HG03280 (cell line): ENCODE measurements around the gene PRR22.
"Not testable (repeated sequence)": the region's sequence is repeated elsewhere in the genome, so short reads cannot be mapped to it uniquely, and the experiment has no call there.

ENCODE experiments used
- ATAC-seq: cut with Tn5 transposase; IDR thresholded peaks from one replicate; pipeline ENCODE4 v1.9.1; 2021; ENCODE audit warnings: mild to moderate bottlenecking, moderate library complexity; ENCODE audit not compliant: unreplicated experiment

PRR22 gene

DNA sequence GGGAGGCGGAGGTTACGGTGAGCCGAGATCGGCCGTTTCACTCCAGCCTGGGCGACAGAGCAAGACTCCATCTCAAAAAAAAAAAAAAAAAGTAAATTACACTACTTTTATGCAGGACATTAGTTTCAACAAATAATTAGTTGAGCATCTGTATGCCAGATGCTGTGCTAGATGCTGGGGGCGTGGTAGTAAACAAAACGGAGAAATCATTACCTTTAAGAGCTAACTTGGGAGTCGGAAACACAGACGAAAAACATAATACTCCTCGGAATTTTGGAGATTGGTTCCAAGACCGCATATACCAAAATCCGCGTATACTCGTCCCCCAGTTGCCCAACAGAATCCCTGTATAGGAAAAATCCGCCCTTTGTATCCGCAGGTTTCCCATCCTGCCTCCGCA is 7.7 kb upstream of the PRR22 start:
- ATAC-seq, result no peak

DNA sequence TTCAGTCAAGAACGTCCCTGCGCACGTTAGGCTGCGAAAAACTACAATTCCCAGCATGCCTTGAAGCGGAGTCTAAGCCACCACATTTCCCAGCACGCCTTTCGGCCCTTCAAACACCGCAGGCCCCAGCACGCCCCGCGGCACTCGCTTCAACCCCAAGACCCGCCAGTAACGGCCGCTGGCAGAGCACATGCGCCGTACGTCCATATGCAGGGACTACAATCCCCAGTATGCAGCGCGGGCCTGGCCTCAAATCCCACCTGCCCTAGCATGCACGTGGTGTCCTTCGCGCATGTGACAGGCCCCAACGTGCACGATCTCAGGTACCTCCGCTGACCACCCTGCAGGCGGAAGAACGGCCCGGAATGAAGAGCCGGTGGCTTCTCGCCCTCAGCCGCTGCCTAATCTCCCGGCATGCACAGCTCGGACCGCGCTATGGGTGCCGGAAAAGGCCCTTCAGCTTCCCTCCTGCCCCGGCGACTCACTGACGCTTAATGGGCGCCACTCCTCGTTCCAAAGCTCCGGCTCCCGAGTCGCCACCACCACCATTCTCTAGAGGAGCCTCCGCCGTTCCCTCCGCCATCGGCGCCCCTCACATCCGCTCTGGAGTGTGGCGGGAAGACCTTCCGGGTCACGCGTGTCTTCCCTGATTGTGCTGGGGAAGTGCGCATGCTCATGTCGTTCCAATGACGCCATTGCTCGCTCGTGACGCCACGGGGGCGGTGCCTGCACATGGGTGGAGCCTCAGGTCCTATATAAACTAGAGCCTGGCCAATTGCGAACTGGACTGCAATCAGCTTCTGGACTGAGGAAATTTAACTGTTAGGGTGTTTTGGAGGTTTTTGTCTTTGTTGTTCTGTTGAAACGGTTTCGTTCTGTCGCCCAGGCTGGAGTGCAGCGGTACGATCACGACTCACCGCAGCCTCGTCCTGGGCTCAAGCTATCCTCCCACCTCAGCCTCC is 6.3 kb upstream of the PRR22 start, which contains the start of gene DUS3L:
DUS3L (minus strand) TSS at position 605 of the 962 bp plus-strand sequence; CDS start at position 583, 22 bp downstream.
- ATAC-seq, result peak; percentile 90

DNA sequence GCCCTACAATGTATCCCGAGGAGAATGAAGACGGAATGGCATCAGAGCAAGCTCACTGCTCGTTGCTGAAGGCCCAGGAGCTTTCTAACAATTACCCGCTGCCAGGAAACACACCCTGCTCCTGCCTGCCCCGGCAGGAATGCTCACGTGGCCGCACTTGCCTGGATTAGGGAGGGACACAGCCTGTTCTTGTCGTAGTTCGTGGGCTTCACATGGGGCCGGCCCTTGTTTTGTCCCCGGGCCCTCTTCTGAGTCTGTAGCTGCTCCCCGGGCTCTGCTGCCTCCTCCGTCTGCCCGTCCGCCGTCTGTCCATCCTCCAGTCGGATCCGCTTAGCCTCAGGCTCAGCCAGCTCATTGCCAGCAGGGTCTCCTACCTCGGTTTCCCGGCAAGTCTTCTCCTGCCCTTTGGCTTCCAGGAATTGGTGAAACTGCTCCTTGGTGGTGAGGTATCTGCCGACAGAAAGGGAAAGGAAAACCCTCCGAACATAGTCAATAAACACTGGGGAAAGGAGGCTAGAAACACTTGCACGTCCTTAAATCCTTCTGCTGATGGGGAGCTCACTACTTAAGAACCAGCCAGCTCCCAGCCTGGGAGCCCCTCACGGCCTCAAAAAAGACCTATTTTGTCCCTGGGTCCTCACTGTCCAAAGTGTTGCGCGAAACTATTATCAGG is 5.5 kb upstream of the PRR22 start:
- ATAC-seq, result no peak

DNA sequence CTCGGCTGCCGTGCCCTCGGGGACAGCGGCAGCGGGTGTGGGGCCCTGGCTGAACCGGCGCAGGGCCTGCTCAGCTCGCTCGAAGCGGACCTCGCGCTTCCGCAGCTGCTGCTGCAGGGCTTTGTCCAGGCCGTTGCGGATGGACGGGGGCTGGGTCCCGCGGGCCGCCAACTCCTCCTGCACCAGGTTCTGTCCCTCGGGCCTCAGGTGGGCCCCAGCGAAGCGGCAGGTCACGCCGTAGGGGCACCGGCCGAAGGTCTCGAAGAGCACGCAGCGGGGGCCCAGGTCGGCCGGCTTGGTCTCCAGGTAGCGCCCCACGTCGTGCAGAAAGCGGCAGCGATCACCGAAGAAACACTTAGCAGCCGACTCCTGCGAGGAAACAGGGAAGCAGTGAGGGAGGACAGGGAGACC is 4.8 kb upstream of the PRR22 start:
- no peak for ATAC-seq

DNA sequence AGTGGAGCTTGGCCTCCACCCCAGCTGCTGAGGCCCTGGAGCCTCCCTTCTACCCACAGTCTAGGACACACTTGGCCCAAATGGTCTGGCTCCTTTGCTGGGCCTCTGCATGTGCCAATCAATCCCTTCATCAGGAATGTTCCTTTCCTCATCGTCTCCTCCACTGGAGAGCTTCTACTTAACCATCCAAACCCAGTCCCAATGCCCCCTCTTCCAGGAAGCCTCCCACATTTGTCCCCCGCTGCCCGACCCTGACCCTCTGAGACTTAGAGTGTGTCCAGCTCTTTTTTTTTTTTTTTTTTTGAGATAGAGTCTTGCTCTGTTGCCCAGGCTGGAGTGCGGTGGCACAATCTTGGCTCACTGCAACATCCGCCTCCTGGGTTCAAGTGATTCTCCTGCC is 3.9 kb upstream of the PRR22 start:
- ATAC-seq, result no peak

DNA sequence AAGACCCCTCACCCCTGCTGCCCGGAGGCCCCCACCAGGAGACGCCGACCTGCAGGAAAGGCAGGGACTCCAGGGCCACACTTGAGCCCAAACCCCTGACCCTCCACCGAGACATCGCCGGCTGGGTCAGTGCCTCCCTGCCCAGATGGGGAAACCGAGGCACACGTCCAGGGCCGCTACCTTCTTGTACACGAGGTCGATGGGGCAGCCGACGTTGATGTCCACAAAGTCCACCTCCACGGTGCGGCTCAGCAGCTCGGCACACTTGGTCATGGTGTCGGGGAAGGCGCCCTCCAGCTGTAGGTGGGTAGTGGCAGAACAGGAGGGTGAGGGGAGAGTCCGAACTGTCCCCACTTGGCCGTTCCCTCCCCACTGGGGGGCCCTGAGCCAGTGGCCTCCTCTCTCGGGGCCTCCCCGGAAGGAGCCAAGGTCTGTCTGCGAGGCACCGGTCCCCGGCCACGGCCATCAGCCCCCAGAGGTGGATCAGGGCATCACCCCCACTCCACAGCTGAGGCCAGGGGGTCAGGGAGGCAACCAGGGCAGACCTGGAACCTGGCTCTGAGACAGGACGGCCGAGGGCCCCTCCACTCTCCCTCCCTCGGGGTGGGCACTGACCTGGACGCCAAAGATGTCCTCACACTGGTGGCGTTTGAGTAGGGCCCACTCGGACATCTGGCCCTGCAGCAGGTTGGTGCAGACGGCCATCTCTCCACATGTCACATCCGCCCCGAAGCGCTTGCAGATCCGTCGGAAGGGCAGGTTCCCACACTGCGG is 3.0 kb upstream of the PRR22 start:
- ATAC-seq, result no peak

DNA sequence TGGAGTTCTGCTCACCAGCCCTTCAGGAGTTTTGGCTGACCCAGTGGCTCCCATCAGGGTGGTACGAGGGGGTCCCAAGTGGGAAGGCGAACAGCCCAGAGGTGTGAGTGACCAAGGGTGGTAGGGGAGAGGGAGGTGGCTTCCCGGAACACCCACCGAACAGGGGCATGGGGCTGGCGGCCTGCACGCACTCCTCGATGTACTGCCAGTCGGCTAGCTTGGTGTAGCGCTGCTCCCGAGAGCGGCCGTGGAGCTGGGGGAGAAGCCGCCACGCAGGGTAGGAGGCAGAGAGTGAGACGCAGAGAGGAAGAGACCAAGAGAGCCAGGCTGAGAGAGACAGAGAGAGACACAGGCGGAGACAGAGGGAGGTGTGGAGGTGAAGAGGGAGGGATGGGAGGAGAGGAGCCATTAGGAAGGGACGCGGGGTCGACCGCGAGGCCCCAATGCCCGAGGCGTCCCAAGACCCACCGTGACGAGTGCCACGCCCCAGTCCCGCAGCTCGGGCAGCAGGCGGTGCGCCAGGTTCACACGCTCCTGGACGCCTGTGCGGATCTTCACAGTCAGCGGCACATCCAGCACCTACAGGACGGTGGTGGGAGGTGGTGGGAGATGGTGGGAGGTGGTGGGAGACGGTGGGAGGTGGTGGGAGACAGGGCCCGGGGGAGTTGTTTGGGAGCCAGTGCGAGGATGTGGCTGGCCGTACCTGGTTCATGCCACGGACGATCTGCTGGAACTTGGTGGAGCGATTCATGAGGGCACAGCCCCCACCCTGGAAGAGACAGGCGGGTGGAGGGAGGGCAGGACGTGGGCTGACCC is 2.3 kb upstream of the PRR22 start:
- ATAC-seq, result no peak

DNA sequence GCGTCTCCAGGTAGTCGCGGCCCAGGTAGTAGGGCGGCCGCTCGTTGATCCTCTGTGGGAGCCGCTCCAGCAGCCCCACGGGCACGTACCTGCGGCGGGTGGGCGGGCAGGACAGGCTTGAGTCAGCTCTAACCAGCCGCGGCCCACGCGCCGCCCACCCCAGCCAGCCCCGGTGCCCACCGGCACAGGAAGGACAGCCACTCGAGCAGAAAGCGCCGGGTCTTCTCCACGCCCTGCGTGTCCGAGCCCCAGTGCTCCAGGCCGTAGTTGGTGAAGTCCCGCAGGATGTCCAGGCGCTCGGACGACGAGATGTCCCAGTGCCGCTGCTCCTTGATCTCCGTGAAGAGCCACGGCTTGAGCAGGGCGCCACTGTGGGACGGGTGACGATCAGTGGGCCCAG is 877 bp upstream of the PRR22 start:
- no peak for ATAC-seq

DNA sequence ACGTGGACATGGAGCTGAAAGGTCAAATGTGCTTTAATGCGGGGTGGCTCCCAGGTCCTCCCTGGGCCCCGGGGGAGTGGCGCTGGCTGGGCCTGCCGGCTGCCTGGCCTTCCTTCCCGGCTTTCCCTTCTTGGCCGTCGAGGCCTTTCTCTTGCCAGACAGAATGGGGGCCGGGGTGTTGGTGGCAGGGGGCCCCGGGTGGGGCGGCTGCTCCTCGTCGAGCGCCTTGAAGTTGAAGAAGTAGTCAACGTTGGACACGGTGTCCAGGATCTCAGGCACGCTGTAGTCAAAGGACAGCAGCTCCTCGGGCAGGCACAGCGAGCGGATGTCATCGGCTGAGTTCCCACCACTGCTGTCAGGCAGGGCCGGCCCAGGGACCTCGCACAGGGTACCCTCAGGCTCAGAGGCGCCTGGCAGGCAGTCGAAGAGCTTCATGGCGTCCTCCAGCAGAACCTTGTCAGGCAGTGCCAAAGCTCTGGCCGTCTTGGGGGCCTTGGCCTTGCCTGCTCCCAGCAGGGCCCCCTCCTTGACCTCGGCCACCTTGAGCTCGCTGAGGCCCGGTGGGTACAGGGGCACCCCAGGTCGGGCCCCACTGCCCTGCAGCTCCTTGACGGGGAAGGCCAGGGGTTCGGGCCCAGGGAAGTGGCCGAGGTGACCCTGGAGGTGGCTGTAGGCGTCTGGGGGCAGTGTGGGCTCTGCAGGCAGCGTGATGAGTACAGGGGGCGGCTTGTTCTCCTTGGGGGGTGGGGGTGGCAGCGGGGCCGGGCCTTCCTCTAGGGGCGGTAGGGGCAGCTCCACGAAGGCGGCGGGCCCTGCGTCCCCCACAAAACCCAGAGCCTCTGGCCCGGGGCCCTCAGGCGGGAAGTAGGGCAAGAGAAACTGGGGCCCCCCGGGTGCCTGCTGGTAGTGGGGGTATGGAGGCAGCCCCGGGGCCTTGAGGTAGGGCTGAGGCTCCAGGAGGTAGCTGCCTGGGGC is 1.3 kb downstream of the PRR22 start:
- ATAC-seq, result no peak

DNA sequence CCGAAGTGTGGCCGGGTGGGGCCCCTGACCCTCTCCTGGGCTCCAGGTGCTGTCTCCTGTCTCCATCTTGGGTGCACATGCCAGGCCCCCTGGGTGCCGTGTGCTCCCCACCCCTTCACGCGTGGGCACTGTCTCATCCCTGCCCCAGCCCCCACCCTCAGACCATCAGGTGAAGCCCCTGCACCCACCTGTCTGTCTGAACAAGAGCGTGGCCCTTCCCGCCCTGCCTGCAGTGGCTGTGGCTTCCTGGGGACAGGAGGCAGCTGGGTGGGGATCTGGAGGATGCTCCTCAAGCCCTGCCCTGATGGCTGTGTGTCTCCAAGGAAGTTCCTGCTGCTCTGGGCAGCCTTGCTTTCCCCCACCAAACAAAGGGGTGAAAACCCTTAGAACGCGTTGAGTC is 2.2 kb downstream of the PRR22 start:
- no peak for ATAC-seq

DNA sequence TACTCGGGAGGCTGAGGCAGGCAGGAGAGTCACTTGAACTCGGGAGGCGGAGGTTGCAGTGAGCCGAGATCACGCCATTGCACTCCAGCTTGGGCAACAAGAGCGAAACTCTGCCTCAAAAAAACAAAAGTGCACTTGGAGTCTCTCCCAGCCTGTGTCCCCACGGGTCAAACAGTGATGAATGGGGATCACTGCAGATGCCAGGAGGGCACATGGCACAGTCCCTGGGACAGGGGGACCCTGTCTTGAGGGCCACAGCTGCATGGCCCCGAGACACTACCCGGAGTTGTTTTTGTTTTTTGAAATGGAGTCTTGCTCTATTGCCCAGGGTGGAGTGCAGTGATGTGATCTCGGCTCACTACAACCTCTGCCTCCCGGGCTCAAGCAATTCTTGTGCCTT is 3.6 kb downstream of the PRR22 start:
- ATAC-seq, result not testable (repeated sequence)

DNA sequence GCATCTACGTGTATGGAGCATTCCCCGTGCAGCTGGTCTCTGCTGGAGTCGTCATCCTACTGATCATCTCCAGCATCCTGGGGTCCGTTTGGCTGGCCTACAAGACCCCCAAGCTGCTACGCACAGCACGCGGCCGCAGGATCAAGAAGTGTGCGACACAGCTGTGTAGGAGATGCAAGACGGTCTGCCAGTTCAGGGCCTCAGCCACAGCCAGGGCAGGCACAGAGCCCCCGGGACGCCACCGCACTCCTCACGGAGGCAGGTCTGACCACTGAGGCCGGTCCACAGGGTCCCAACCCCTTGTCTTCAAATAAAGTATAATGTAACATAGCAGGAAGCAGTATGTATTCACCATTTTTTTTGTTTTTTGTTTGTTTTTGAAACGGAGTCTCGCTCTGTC is 6.1 kb downstream of the PRR22 start:
- no peak for ATAC-seq

DNA sequence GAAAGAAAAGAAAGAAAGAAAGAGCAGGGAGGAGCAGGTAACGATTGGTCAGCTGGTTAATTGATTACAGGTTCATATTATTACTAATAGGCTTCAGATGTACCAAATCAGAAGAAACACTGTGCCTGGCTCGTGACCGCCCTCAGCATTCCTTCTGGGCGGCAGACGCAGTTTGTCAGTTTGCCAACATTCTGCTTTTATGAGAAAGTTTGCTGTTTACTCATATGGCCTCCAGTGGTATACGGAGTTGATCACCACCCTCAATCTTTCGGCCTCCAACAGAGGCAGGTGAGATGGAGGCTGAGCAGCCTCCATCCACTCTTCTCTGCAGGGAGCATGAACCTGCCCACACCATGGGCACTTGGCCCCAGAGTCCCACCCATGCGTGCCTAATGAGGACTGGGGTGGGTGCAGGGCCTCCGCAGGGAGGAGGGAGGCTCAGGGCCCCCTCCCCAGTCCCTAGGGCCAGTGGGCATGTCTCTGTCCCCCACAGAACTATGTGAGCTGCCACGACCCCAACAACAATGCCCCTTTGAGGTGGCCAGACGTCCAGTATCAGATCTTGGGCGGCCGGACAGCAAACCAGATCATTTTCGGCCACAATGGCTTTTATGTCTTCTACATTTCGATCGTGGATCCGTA is 8.8 kb downstream of the PRR22 start:
- ATAC-seq, result no peak

DNA sequence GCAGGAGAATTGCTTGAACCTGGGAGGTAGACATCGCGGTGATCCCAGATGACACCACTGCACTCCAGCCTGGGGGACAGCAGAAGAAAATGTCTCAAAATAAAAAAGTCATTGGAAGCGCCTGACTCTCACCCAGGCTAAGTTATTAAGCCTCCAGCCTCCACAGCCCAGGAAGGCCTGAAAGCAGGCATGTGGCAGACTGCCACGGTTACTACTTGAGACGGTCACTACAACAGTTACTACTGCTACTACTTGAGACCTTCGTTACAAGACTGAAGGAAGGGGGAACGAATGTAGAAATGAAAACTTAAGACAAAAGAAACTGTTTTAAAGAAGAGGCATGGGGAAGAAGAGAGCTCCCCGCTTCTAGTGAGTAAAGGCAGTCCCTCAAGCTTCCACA is 9.6 kb downstream of the PRR22 start:
- no peak for ATAC-seq

DNA sequence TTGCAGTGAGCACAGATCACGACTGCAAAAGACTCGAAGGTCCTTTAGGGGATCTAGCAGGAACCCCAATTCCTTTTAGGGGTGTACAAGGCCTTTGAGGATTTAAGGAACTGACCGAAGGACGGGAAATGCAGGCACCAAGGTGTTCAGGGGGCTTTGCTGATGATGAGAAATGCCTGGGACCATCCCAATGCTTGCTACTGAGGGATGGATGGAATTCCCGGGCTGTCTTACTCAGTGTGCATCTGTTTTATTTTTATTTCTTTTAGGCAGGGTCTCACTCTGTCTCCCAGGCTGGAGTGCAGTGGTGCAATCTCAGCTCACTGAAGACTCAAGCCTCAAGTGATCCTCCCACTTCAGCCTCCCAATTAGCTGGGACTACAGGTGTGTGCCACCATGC is 11.3 kb downstream of the PRR22 start:
- no peak for ATAC-seq

DNA sequence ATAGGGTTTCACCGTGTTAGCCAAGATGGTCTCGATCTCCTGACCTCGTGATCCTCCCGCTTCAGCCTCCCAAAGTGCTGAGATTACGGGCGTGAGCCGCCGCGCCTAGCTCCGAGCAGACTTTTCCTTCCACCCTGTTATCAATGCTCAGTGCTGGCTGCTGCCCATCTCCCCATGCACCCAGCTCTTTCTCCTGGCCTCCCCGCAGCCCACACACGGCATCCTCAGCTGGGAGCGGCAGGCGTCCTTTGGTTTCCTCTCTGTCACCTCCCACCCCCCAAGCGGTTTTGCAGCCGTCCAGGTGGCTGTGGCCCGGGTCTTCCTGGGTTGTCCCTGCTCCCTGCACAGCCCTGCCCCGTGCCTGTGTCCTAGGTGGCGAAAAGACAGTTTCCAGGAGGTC is 12.1 kb downstream of the PRR22 start:
- ATAC-seq, result no peak

DNA sequence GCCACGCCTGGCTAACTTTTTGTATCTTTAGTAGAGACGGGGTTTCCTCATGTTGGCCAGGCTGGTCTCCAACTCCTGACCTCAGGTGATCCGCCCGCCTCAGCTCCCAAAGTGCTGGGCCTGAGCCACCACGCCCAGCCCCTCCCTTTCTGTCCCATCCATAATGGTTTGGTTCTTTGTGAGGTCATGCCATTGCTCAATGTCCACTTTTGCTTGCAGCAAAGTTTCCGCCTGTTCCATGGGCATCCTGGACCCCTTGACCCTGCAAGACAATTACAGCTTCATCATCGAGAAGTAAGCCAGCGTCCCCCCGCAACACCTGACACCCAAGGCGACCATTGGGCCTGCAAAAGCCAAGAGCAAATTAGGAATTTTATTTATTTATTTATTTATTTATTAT is 16.6 kb downstream of the PRR22 start:
- no peak for ATAC-seq

DNA sequence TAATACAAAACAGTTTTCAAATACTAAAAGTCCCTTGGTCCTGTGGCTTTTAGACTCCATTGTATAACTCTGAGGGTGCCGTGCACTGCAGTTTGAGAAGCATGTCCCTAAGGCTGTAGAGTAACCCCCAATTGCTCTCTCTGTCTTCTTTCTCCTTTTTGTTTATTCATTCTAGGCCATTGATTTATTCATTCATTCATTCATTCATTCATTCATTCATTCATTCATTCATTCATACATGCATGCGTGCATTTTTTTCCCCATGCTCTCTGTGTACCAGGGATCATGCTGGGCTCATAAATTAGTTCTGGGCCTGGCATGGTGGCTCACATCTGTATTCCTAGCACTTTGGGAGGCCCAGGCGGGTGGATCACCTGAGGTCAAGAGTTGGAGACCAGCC is 19.3 kb downstream of the PRR22 start:
- no peak for ATAC-seq
